Central memory CD8-positive, alpha-beta T cell (primary cell): ENCODE results near the gene SEPTIN10.
"Not testable (repeated sequence)": the region's sequence is repeated elsewhere in the genome, so short reads cannot be mapped to it uniquely, and the experiment has no call there.

Source experiments
- ATAC-seq: fragments of 150-1000 bp; cut with Tn5 transposase; replicated peaks from 2 replicates; pipeline ENCODE4 v1.10.0; 2022; ENCODE audit warnings: mild to moderate bottlenecking, moderate FRiP score, moderate number of reproducible peaks; ENCODE audit not compliant: poor library complexity, severe bottlenecking; ENCODE audit errors: extremely low read depth
- DNase-seq, 2 donors: peaks; one replicate each; pipeline ENCODE4 v3.0.0; 2021; ENCODE audit warnings: low spot score in 2 of 2
- H3K27ac Mint-ChIP-seq: one replicate; pipeline ENCODE4 v1.8.0; 2022; ENCODE audit warnings: low read depth, mild to moderate bottlenecking, moderate library complexity, mixed read lengths
- H3K27me3 Mint-ChIP-seq: one replicate; pipeline ENCODE4 v1.8.0; 2022; ENCODE audit warnings: mixed read lengths
- H3K36me3 Mint-ChIP-seq: one replicate; pipeline ENCODE4 v1.8.0; 2022; ENCODE audit warnings: mild to moderate bottlenecking, moderate library complexity, mixed read lengths; ENCODE audit not compliant: insufficient read depth
- H3K4me1 Mint-ChIP-seq: one replicate; pipeline ENCODE4 v1.8.0; 2022; ENCODE audit warnings: mixed read lengths
- H3K4me3 Mint-ChIP-seq: one replicate; pipeline ENCODE4 v1.8.0; 2022; ENCODE audit warnings: mild to moderate bottlenecking, moderate library complexity, mixed read lengths
- H3K9me3 Mint-ChIP-seq: one replicate; pipeline ENCODE4 v1.8.0; 2022; ENCODE audit warnings: mixed read lengths

The SEPTIN10 gene

DNA sequence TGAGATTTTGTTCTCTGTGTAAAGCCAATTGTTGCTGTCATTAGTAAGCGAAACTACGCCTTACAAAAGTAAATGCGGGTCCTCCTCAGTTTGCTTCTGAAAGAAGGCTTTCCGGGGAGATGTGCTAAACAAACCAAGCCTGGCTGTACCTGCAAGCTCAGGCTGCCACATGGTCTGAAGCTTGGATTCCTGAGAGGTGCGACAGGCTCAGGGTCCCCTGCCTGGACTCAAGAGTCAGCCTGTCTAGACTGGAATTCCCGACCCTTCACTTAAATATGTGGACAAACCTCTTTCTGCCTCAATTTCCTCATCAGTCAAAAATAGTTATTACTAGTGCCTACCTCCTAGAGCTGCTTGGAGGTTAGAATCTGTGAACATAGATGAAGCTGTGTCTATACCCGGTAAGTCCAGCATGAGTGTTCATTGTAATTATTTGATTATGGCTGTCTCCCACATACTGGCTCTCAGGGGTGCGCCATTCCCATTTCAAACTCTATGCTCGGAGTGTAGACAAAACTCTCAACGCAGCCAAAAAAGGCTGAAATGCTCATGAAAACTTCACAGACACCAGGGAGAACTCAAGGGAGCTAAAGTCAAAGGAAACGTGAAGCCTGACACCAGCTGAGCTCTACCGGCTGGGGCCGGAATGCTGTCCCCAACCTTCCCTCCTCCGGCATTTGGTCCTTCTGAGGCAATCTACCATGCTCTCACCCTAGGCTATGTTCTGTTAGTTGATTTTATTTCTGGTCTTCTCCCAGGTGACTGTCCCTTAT lies 31.8 kb upstream of the SEPTIN10 start:
- ATAC-seq (no peak), DNase-seq (no peak)
- Mint-ChIP-seq H3K27ac (no peak overlapping the region), H3K36me3 (no peaks in the 10 kb centered on the region), H3K4me3 (no peak overlapping the region), H3K4me1 (no peaks in the 10 kb centered on the region), H3K27me3 (peaks cover 23% of the 10 kb centered on the region), H3K9me3 (no peaks in the 10 kb centered on the region)

DNA sequence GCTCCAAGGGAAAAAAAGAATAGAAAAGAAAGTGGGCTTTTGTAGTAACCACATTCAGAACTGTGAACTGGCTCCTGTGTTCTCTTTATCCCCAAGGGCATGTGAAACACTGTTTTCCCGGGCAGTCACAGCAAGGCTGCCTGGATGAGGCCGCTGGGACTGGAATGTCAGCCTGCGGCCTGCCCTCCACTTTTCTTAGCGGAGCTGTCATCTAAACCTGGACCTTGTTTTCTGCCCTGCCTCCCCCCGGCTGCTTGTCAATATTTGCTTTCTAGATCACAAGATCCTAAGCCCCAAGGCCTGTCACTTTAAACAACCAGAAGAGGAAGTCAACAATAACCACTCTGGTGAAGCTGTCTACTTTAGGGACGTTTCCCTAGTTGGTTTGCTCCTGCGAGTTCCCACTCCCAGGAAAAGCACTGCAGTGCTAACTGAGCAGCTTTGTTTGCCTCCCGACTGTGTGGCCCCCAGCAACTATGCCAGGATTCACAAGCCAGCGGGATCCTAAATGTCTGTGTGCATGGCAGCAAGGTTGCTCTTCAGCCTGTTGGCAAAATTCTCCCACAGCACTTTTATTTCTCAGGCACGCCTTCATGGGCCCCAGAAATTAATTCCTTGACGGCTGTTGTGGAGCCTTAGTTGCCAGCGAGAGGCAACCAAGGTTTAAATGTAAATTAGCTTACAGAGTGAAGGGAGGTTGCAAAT lies 31.0 kb upstream of the SEPTIN10 start:
- Mint-ChIP-seq H3K4me3 (no peak overlapping the region), H3K36me3 (no peaks in the 10 kb centered on the region), H3K27me3 (peaks cover 14% of the 10 kb centered on the region), H3K9me3 (no peaks in the 10 kb centered on the region), H3K4me1 (no peaks in the 10 kb centered on the region), H3K27ac (no peak overlapping the region)
- no peak for ATAC-seq
- no peak for DNase-seq

DNA sequence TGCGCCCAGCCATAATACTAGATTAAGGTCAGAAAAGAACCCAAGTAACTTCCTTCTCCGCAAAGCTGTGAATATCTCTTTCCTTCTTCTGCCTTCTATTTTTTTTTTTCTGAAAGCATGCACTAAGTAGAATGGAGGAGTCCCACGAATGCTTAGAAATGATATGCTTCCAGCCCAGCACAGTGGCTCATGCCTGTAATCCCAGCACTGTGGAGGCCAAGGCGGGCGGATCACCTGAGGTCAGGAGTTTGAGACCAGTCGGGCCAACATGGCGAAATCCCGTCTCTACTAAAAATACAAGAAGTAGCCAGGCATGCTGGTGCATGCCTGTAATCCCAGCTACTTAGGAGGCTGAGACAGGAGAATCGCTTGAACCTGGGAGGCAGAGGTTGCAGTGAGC lies 26.2 kb upstream of the SEPTIN10 start:
- H3K27ac Mint-ChIP-seq, DNase-seq, H3K9me3 Mint-ChIP-seq, H3K27me3 Mint-ChIP-seq, ATAC-seq, H3K4me1 Mint-ChIP-seq, H3K4me3 Mint-ChIP-seq, H3K36me3 Mint-ChIP-seq: not testable (repeated sequence)

GRCh38 chr2:109638795-109639194 lies 25.0 kb upstream of the SEPTIN10 start:
- DNase-seq, result no peak
- no peaks in the 10 kb centered on the region for H3K9me3 Mint-ChIP-seq
- no peak for ATAC-seq
- no peak overlapping the region for H3K27ac Mint-ChIP-seq
- H3K36me3 Mint-ChIP-seq, result no peaks in the 10 kb centered on the region
- H3K4me1 Mint-ChIP-seq, result no peaks in the 10 kb centered on the region
- H3K4me3 Mint-ChIP-seq, result no peak overlapping the region
- peaks cover 8% of the 10 kb centered on the region for H3K27me3 Mint-ChIP-seq

DNA sequence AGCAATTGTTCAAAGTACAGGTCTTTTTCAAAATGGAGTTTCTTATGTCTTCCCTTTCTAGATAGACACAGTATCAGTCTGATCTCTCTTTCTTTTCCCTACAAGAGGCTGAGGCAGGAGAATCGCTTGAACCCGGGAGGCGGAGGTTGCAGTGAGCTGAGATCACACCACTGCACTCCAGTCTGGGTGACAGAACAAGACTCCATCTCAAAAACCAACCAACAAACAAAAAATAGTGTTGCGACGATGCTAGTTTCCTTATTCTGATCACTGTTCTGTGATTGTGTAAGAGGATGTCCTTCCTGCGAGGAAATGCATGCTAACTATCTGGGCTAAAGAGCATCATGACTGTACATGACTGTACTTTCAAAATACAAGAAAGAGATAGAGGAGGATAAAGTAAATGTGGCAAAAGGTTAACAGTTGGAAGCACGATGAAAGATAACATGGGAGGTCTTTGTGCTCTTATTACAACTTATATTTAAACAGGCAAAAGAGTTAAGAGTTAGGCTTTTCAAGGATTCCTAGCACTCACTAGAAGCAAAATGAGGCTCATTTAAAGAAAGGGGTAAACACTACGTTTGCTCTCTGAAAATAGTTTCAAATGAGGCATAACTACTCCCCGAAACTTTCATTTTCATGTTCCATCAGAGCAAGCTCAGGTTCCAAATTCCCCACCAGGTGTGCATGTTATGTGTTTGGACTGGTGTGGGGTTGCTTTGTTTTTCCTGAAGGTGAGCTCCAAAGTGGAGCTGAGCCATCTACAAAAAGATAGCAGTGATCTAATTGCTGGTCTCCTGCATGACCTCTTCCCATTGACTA lies 24.2 kb upstream of the SEPTIN10 start:
- Mint-ChIP-seq H3K36me3 (no peaks in the 10 kb centered on the region), H3K27ac (no peak overlapping the region), H3K9me3 (no peaks in the 10 kb centered on the region), H3K4me3 (no peak overlapping the region), H3K27me3 (peaks cover 15% of the 10 kb centered on the region), H3K4me1 (no peaks in the 10 kb centered on the region)
- DNase-seq (no peak), ATAC-seq (no peak)

- no peak for ATAC-seq
- Mint-ChIP-seq H3K27ac (no peak overlapping the region), H3K4me3 (no peak overlapping the region), H3K36me3 (no peaks in the 10 kb centered on the region), H3K4me1 (no peaks in the 10 kb centered on the region), H3K9me3 (no peaks in the 10 kb centered on the region), H3K27me3 (peaks cover 18% of the 10 kb centered on the region)
- no peak for DNase-seq
Measured at GRCh38 chr2:109636317-109636716, 22.6 kb upstream of the SEPTIN10 start.

GRCh38 chr2:109635426-109636304 lies 21.9 kb upstream of the SEPTIN10 start:
- Mint-ChIP-seq H3K36me3 (no peaks in the 10 kb centered on the region), H3K4me1 (no peaks in the 10 kb centered on the region), H3K27ac (no peak overlapping the region), H3K9me3 (no peaks in the 10 kb centered on the region), H3K27me3 (peaks cover 18% of the 10 kb centered on the region), H3K4me3 (no peak overlapping the region)
- ATAC-seq, result no peak
- DNase-seq, result no peak

DNA sequence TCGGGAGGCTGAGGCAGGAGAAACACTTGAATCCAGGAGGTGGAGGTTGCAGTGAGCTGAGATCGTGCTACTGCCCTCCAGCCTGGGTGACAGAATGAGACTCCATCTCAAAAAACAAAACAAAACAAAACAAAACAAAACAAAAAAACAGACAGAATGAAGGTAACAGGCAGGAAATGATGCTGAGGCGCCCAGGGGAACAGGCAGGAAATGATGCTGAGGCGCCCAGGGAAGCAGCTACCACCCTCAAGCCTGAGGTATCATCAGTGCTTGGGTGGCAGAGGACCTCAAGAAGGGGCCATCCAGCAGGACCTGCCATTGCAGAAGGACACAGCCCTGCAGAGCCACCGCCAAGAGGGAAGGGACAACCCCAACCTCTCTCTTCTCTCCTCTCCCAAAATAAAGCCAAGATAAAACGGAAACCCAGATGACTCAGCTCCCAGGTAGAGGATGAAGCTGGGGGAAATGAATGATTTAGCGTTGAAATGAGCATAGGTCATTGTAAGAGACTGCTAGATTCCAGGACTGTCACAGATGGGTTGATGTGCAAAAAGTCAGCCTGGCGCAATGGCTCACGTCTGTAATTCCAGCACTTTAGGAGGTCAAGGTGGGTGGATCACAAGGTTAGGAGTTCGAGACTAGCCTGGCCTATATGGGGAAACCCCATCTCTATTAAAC lies 19.7 kb upstream of the SEPTIN10 start:
- Mint-ChIP-seq H3K27ac (no peak overlapping the region), H3K4me3 (no peak overlapping the region), H3K36me3 (no peaks in the 10 kb centered on the region), H3K27me3 (peaks cover 18% of the 10 kb centered on the region), H3K4me1 (no peaks in the 10 kb centered on the region), H3K9me3 (no peaks in the 10 kb centered on the region)
- DNase-seq, result no peak
- no peak for ATAC-seq

DNA sequence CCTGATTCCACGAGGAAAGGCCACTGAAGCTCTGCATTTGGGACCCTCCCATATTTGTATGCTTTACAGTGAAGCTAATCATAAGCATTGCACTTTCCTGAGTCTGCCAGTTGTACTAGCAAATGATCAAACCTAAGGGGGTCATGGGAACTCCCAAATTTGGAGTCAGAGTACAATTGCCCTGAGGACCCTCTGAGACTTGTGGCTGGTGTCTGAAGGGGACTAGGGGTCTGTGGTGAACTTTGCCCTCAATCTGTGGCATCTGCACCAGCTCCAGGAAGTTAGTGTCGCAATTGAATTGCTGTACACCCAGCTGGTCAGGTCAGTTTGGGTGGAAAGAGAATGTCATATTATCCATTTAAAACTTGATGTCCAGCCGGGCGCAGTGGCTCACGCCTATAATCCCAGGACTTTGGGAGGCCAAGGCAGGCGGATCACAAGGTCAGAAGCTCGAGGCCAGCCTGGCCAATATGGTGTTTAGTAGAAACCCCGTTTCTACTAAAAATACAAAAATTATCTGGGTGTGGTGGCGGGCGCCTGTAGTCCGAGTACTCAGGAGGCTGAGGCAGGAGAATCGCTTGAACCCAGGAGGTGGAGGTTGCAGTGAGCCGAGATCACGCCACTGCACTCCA lies 18.5 kb upstream of the SEPTIN10 start:
- peaks cover 18% of the 10 kb centered on the region for H3K27me3 Mint-ChIP-seq
- ATAC-seq, result no peak

GRCh38 chr2:109631741-109632140 lies 18.0 kb upstream of the SEPTIN10 start:
- Mint-ChIP-seq H3K9me3 (no peaks in the 10 kb centered on the region), H3K4me1 (no peaks in the 10 kb centered on the region), H3K27ac (no peak overlapping the region), H3K4me3 (no peak overlapping the region), H3K27me3 (peaks cover 20% of the 10 kb centered on the region), H3K36me3 (no peaks in the 10 kb centered on the region)
- DNase-seq (no peak), ATAC-seq (no peak)

More for the DNA sequence above, 18.5 kb upstream of the SEPTIN10 start:
- Mint-ChIP-seq H3K27ac (no peak overlapping the region), H3K4me1 (no peaks in the 10 kb centered on the region), H3K36me3 (no peaks in the 10 kb centered on the region), H3K9me3 (no peaks in the 10 kb centered on the region), H3K4me3 (no peak overlapping the region)
- no peak for DNase-seq
